HG03354 (cell line): ENCODE data around the gene DOHH.
"Not testable (repeated sequence)": the region's sequence is repeated elsewhere in the genome, so short reads cannot be mapped to it uniquely, and the experiment has no call there.

Experiments
- ATAC-seq: cut with Tn5 transposase; IDR thresholded peaks from one replicate; pipeline ENCODE4 v1.9.1; 2021; ENCODE audit warnings: mild to moderate bottlenecking; ENCODE audit not compliant: unreplicated experiment, poor library complexity, severe bottlenecking

Gene DOHH

GRCh38 chr19:3465552-3465951, 34.9 kb downstream of the DOHH start:
- ATAC-seq: no peak

- ATAC-seq: no peak
Observed at GRCh38 chr19:3464587-3465235, 35.8 kb downstream of the DOHH start.

GRCh38 chr19:3463714-3464586, 36.5 kb downstream of the DOHH start:
- no peak for ATAC-seq

- ATAC-seq: no peak
Observed at GRCh38 chr19:3462991-3463713, 37.3 kb downstream of the DOHH start.

GRCh38 chr19:3459965-3460582, 40.4 kb downstream of the DOHH start:
- ATAC-seq: no peak

GRCh38 chr19:3459089-3459881, 41.2 kb downstream of the DOHH start:
- no peak for ATAC-seq

GRCh38 chr19:3458229-3459088, 42.0 kb downstream of the DOHH start:
- ATAC-seq: no peak

- no peak for ATAC-seq
Observed at GRCh38 chr19:3457528-3458228, 42.8 kb downstream of the DOHH start.

GRCh38 chr19:3456925-3457527, 43.4 kb downstream of the DOHH start:
- ATAC-seq: no peak

GRCh38 chr19:3455960-3456601, 44.4 kb downstream of the DOHH start:
- no peak for ATAC-seq

GRCh38 chr19:3455393-3455955, 45.0 kb downstream of the DOHH start:
- no peak for ATAC-seq

- ATAC-seq: no peak
Observed at GRCh38 chr19:3454656-3455392, 45.6 kb downstream of the DOHH start.

GRCh38 chr19:3453840-3454239, 46.6 kb downstream of the DOHH start:
- ATAC-seq: no peak

- ATAC-seq: not testable (repeated sequence)
Observed at GRCh38 chr19:3452942-3453214, 47.6 kb downstream of the DOHH start.

- ATAC-seq: no peak
Observed at GRCh38 chr19:3452171-3452941, 48.1 kb downstream of the DOHH start.

- no peak for ATAC-seq
Observed at GRCh38 chr19:3451451-3451866, 49.0 kb downstream of the DOHH start.
